Astrocyte of the spinal cord (primary cell): Measurements from ENCODE around the gene ZMIZ1.

Experiments used
- DNase-seq: peaks from one replicate; pipeline ENCODE4 v3.0.0; 2011; ENCODE audit warnings: low read depth, low spot score
- H3K4me3 ChIP-seq: 2 replicates; pipeline ENCODE4 v1.5.1; 2011; ENCODE audit warnings: low read depth, mild to moderate bottlenecking, low read length, moderate library complexity
- in situ Hi-C: cut with HindIII; loops from 2 replicates; pipeline ENCODE4 v1.10.0; 2017; ENCODE audit warnings: low sequenced_read_pairs
- TF ChIP-seq, protein P1 (sequence below): IDR thresholded peaks from 2 replicates; pipeline ENCODE4 v1.5.1; 2012; ENCODE audit warnings: low read depth, mild to moderate bottlenecking, low read length, inconsistent platforms

The ZMIZ1 gene

DNA sequence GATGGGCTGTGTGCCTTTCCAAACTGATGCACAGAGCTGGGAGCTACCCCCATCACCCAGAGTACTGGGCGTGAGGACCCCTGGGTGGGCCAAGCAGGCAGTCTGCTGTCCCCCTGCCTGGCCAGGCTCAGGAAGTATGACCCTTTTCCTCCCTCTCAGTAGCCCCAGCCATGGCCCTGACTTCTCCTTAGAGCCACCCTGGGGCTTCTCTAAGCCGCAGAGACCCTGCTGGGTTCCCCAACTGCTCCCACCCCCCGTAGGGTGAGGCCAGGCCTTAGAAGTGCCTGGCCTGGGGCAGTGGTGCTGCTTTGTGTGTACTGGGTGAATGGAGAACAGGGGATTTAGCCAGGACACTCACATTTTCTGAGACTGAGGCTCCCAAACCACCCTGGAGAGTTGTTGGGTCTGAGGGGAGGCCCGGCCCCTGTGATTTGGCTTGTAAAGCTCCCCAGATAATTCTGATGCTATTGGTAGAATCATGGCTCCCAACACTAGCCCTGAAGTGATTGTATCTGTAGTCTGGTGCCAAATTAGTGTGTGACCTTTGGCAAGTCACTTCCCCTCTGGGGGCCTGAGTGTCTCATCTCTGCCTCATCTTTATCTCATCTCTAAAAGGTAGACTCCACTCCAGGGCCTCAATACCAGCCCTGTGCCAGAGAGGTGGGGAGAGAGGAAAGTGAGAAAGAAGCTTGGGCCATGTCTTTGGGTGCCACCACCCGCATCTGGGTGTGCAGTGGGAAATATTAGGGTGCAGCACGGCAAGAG lies 178.8 kb downstream of the ZMIZ1 start:
- H3K4me3 ChIP-seq, result no peak overlapping the region
- in situ Hi-C loops, result no loop called here
- no peak for DNase-seq
- TF ChIP-seq, protein P1, sequence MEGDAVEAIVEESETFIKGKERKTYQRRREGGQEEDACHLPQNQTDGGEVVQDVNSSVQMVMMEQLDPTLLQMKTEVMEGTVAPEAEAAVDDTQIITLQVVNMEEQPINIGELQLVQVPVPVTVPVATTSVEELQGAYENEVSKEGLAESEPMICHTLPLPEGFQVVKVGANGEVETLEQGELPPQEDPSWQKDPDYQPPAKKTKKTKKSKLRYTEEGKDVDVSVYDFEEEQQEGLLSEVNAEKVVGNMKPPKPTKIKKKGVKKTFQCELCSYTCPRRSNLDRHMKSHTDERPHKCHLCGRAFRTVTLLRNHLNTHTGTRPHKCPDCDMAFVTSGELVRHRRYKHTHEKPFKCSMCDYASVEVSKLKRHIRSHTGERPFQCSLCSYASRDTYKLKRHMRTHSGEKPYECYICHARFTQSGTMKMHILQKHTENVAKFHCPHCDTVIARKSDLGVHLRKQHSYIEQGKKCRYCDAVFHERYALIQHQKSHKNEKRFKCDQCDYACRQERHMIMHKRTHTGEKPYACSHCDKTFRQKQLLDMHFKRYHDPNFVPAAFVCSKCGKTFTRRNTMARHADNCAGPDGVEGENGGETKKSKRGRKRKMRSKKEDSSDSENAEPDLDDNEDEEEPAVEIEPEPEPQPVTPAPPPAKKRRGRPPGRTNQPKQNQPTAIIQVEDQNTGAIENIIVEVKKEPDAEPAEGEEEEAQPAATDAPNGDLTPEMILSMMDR, result no peak

DNA sequence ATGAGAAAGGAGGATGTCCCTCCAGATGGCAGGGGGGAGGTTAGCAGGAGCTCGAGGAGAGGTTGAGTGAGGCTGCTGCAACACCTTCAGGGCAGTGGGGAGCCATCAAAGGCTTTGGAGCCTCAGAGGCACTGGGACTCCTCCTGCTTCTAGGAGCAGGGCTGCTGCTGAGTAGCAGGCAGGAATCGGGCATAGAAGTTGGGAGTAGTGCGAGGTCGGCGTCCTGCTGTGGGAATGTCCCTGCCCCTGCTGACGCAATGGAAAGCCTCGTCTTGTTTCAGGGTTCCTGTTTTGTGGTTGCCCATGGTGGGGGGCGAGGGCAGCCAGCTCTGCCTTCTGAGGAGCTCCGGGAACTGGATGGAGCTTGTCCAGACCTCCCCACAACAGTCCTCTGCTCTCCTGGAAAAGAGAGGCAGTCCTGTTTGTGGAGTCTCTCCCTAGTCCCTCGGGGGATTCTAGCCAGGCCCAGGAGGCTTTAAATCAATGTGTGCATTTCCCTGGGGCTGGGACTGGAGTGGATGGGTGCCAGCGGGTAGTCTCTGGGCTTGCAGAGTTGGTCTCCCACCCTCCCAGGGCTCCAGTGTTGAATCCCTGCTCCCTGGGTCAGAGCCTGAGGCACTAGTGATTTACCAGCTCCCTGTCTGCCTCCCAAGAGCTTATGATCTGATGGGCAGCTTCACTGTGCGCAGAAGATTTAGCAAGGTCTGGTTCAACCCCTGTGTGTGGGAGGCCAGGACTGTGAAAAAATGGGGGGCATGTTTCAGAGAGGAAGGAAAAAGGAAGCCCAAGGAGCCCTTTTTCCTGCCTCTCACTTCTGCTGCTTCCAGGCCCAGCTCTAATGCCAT lies 179.8 kb downstream of the ZMIZ1 start:
- peak; percentile 94 for DNase-seq
- TF ChIP-seq, protein P1, result no peak

DNA sequence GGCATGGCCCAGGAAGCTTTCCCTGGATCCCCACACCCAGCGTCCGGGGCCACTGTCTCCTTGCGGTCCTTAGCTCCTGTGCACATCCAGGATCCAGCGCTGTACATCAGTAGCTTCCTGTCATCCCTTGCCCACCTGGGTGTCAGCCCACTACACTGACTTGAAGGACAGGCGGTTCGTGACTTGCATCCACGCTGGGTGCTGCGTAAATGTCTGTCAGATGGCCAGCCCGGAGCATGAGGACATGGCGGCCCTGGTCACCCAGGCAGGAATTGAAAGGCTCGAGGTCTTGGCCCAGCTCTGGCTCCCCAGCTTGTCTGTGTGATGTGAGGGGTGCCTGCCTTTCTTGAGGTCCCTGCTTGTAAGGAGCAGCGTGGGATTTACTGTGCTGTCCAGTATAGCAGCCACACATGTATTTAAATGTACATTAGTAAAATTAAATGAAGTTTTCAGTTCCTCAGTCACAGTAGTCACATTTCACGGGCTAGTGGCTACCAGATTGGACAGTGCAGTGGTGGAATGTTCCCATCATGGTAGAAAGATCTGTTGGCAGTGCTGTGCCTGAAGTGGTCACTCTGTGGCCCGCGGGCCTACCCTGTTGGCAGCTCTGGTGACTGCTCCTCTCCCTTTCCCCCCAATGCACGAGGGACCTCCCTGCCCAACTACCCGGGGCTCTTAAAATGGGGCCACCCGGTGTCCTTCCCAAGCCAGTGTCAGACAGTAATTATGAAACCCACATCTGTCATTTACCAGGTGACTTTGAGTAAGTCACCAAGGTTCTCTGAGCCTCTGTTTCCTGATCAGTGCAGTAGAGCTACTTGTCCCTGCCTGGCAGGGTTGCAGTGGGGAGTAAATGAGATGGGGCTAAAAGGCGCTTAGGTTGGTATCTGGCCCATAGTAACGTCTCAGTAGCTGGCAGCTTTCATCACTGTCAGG lies 180.7 kb downstream of the ZMIZ1 start:
- TF ChIP-seq, protein P1, result no peak
- no peak overlapping the region for H3K4me3 ChIP-seq
- in situ Hi-C loops, result no loop called here
- no peak for DNase-seq

More for the DNA sequence above, 179.8 kb downstream of the ZMIZ1 start:
- in situ Hi-C loops, result no loop called here
- no peak overlapping the region for H3K4me3 ChIP-seq

DNA sequence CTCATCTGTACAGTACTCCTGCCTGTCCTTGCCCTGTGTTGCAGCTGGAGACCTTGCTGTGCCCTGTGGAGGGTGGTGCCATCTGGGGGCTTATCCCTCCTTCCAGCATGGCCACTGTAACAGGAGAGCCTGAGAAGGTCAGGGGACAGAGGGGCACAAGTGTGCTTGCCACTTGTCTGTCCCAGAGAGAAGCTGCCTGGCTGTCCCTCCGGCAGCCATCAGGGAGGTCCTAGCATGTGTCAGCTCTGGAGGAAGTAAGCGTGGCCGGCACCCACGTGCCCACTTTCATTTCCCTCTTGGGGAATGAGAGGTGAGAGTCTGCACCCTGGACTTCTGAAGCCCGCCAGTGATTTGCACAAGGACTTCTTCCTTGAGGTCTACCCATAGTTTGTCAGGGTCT lies 181.5 kb downstream of the ZMIZ1 start:
- H3K4me3 ChIP-seq, result no peak overlapping the region
- in situ Hi-C loops, result no loop called here
- no peak for DNase-seq
- TF ChIP-seq, protein P1, result no peak

DNA sequence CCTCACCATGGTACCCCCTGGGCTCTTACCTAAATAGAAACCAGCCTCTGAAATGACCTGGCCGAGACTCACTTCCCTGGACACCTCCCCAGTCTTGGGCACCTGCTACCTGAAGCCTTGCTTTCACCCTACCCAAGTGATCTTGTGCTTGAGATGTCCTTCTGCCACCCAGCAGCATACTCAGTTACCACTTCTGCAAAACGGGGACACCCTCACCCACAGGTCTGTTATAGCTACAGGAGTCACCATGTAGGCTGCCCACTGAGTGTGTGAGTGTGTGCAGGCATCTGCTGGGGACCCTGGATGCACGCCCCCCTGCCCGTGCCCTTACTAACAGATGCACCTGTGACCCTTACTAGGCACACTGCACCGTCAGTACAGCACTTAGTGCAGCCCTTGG lies 183.7 kb downstream of the ZMIZ1 start:
- in situ Hi-C loops, result no loop called here

More for the DNA sequence above, 183.7 kb downstream of the ZMIZ1 start:
- no peak overlapping the region for H3K4me3 ChIP-seq
- TF ChIP-seq, protein P1, result no peak
- no peak for DNase-seq
